Measurements from ENCODE around the gene SH3RF3.
A peak's percentile ranks its signal among the peaks of the same experiment; 100 is the strongest.

The SH3RF3 gene

DNA sequence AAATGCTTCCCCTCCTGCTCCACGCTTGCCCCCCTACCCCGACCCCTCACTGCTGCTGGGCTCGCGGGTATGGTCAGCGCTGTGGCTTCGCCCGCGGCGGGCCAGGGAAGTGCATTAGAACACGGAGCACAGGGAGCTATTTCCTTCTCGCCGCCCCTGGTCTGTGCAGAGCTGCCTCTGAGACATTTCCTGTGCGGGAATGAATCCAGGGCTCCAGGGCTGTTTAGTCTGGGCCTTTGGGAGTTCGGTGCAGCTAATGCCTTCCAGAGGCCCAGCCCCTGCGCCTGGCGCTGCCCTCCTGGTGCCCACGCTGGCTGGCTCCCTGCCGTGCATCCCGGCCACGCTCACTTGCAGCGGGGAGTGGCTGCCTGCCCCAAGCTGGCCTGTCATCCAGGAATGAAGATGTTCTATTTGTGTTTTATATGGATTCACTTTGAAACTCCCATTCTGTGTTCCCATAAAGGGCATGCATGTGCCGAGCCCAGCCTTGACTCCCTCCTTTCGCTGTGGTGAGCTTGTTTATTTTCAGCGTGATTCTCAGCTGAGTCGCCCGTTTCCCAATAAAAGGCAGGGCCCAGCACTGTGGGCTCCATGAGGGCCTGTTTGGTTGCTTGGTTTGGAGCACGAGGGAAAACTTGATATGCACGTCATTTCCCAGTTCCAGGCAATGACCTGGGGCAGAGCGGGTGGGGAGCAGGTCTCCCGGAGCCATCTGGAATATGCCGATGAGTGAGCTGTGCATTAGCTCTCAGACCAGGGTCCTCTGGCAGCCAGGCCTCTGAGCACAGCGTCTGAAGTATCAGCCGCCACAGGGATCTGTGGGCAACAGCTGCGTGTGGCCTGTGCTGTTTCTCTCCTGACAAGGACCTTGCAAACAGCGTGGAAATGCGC is 42.7 kb downstream of the SH3RF3 start:
- peaks cover 10% of the 10 kb centered on the region for H3K9me3 ChIP-seq (ENCODE audit: control insufficient read depth, low read length)
- WGBS, 2 experiments (ENCODE audit: insufficient coverage in 2 of 2) = 86 to 87% methylated on average over 27 to 31 of the region's 36 CpGs
- peaks cover 28% of the 10 kb centered on the region for H3K4me1 ChIP-seq (ENCODE audit: control insufficient read depth, insufficient read depth, low read length, poor library complexity, severe bottlenecking)
- no peak overlapping the region for H3K4me3 ChIP-seq (ENCODE audit: extremely low read depth, insufficient read depth, low read length, poor library complexity, severe bottlenecking)
- H3K36me3 ChIP-seq (ENCODE audit: control insufficient read depth, insufficient read depth, low read length) = no peaks in the 10 kb centered on the region
- peak overlapping the region; percentile 75 for H3K27ac ChIP-seq (ENCODE audit: low read depth, low read length, severe bottlenecking)

DNA sequence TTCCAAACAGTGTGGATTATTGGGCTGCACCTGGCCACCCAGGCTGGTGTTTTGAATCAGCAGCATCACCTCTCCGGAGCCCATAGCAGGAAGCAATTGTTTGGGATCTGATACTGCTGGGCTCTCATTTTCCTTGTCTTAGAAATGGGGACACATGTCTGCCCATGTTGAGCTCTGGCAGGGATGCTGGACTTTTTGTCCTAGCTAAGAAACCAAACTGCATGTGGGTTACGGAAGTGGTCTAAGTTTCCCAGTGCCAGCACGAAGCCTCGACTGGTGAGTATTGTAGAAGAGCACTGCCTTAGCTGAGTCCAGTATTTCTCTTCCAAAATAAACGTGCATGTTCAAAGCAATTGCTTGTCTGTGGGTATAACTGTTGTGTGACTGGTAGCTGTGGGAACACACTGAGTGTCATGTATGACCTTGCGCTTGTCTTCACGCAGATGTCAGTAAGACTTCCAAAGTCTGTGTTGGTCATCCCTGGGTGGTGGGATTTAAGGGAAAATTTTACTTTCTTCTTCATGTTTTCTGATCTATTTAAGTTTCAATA is 43.6 kb downstream of the SH3RF3 start:
- H3K4me3 ChIP-seq (ENCODE audit: extremely low read depth, insufficient read depth, low read length, poor library complexity, severe bottlenecking) = no peak overlapping the region
- H3K27ac ChIP-seq (ENCODE audit: low read depth, low read length, severe bottlenecking) = peak overlapping the region; percentile 75
- peaks cover 10% of the 10 kb centered on the region for H3K9me3 ChIP-seq (ENCODE audit: control insufficient read depth, low read length)

DNA sequence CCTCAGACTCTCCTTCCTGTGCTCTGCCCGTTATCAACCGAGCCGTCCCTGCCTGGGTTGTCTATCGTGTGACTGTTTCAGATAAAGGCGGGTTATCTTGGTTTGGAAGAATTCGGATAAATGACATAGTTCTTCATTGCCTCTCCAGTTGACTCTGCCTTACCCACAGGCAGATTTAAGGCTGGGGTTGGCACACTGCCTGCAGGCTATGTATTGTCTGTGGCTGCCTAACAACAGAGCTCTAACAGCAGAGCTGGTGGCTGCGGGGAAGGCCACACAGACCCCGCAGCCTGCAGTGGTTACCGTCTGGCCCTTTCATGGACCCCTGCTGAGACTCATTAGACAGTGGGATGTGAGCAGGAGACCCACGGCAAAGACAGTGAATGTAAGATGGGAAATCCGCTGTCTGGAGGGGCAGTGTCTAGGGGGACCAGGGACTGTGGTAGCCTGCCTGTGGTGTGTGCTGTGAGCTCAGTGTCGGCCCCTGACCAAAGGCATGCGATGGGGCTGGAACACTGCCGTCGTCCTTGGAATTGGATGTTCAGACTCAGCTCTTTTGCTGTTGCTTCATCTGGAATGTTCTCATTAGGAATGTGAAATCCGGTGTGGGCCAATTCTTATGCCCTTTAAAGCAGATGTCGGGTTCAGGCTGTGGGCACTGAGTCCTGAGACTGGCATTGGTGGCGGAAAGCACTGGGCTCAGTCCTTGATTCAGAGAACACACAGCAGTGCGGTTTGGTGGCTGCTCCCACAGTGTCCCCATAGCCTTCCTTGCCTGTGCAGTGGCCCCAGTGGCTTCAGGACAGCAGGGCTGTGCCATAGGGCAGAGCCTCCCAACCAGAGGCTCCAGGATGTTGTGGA is 44.5 kb downstream of the SH3RF3 start:
- Histone ChIP-seq H3K9me3 (ENCODE audit: control insufficient read depth, low read length) (peaks cover 10% of the 10 kb centered on the region), H3K4me1 (ENCODE audit: control insufficient read depth, insufficient read depth, low read length, poor library complexity, severe bottlenecking) (peaks cover 28% of the 10 kb centered on the region), H3K4me3 (ENCODE audit: extremely low read depth, insufficient read depth, low read length, poor library complexity, severe bottlenecking) (no peak overlapping the region), H3K27ac (ENCODE audit: low read depth, low read length, severe bottlenecking) (peak overlapping the region; percentile 69), H3K36me3 (ENCODE audit: control insufficient read depth, insufficient read depth, low read length) (no peaks in the 10 kb centered on the region)
- WGBS, 2 experiments (ENCODE audit: insufficient coverage in 2 of 2) = 78 to 84% methylated on average over 14 to 19 of the region's 19 CpGs

More for the DNA sequence above, 43.6 kb downstream of the SH3RF3 start:
- WGBS, 2 experiments (ENCODE audit: insufficient coverage in 2 of 2) = 84 to 94% methylated on average over 5 to 6 of the region's 7 CpGs
- Histone ChIP-seq H3K36me3 (ENCODE audit: control insufficient read depth, insufficient read depth, low read length) (no peaks in the 10 kb centered on the region), H3K4me1 (ENCODE audit: control insufficient read depth, insufficient read depth, low read length, poor library complexity, severe bottlenecking) (peaks cover 28% of the 10 kb centered on the region)

DNA sequence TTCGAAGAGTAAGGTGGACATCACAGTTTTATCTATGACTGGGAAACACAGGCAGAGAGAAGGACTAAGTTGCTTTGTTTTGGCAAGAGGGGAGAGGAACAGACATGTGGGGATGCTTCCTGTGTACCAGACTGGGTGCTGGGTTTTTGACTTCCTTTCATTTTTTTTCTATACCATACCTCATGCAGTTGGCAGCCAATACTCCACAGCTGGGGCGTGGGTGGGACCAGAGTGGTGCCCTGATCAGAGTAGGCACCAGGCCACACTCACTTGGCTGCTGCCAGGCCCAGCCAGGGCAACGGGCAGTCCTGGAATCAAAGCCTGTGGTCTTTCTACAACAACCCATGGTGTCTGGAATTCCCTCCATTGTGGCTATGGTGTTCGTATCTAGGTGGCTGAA is 45.2 kb downstream of the SH3RF3 start:
- Histone ChIP-seq H3K36me3 (ENCODE audit: control insufficient read depth, insufficient read depth, low read length) (no peaks in the 10 kb centered on the region), H3K4me3 (ENCODE audit: extremely low read depth, insufficient read depth, low read length, poor library complexity, severe bottlenecking) (no peak overlapping the region), H3K27ac (ENCODE audit: low read depth, low read length, severe bottlenecking) (no peak overlapping the region), H3K4me1 (ENCODE audit: control insufficient read depth, insufficient read depth, low read length, poor library complexity, severe bottlenecking) (peaks cover 28% of the 10 kb centered on the region), H3K9me3 (ENCODE audit: control insufficient read depth, low read length) (peaks cover 10% of the 10 kb centered on the region)
- 93 to 94% methylated on average over 4 of the region's 4 CpGs for WGBS, 2 experiments (ENCODE audit: insufficient coverage in 2 of 2)

DNA sequence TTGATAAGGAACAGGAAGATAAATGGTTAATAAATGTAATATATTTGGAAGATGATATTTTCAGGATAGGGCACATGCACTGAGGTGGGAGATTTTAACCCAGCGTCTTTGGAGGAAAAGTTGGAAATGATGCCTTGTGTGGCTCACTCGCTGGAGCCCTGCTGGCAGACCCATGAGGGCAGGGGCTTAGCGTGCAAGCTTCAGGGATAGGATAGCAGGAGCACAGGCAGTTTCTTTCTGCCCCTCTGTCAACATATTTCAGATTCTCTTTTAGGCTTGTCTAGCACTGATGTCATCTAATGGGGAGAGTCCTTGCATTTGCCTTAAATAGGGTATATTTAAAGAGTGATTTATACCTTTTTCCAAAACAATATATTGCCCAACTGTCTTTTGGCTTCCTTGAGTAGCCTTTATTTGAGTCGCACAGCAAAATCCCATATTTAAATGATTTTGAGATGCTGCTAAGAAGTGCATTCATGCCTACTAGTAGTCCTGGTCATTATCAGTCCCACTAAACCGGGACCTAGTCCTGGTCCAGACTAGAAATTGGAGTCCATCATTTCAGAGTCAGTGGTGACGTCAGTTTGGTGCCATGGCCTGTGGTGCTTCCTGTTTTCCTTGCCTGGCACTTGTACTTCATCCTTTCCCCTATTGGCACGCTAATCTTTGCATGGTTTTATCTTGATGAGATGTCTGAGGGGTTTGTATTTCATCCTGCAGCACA is 45.8 kb downstream of the SH3RF3 start:
- peaks cover 28% of the 10 kb centered on the region for H3K4me1 ChIP-seq (ENCODE audit: control insufficient read depth, insufficient read depth, low read length, poor library complexity, severe bottlenecking)
- H3K9me3 ChIP-seq (ENCODE audit: control insufficient read depth, low read length) = peaks cover 16% of the 10 kb centered on the region
- 93 to 100% methylated on average over 4 of the region's 7 CpGs for WGBS, 2 experiments (ENCODE audit: insufficient coverage in 2 of 2)
- H3K36me3 ChIP-seq (ENCODE audit: control insufficient read depth, insufficient read depth, low read length) = no peaks in the 10 kb centered on the region
- no peak overlapping the region for H3K4me3 ChIP-seq (ENCODE audit: extremely low read depth, insufficient read depth, low read length, poor library complexity, severe bottlenecking)
- H3K27ac ChIP-seq (ENCODE audit: low read depth, low read length, severe bottlenecking) = no peak overlapping the region

DNA sequence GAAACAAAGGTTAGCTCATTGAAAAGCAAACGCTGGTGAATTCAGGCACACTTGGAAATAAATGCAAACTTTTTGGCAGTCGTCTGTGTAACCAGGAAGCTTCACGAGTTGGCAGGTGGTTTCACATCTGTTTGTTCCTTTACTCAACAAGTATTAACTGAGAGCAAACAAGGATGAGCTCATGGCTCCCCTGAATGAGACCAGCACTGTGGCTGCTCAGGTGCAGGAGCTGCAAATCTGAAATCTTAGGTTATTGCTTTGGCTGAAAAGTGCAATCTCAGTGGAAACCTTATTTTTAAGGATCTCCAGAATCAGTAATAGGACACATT is 46.3 kb downstream of the SH3RF3 start:
- WGBS, 2 experiments (ENCODE audit: insufficient coverage in 2 of 2) = 84 to 96% methylated on average over 3 of the region's 3 CpGs
- H3K9me3 ChIP-seq (ENCODE audit: control insufficient read depth, low read length) = peaks cover 20% of the 10 kb centered on the region
- peaks cover 28% of the 10 kb centered on the region for H3K4me1 ChIP-seq (ENCODE audit: control insufficient read depth, insufficient read depth, low read length, poor library complexity, severe bottlenecking)
- H3K4me3 ChIP-seq (ENCODE audit: extremely low read depth, insufficient read depth, low read length, poor library complexity, severe bottlenecking) = no peak overlapping the region
- no peak overlapping the region for H3K27ac ChIP-seq (ENCODE audit: low read depth, low read length, severe bottlenecking)
- no peaks in the 10 kb centered on the region for H3K36me3 ChIP-seq (ENCODE audit: control insufficient read depth, insufficient read depth, low read length)

DNA sequence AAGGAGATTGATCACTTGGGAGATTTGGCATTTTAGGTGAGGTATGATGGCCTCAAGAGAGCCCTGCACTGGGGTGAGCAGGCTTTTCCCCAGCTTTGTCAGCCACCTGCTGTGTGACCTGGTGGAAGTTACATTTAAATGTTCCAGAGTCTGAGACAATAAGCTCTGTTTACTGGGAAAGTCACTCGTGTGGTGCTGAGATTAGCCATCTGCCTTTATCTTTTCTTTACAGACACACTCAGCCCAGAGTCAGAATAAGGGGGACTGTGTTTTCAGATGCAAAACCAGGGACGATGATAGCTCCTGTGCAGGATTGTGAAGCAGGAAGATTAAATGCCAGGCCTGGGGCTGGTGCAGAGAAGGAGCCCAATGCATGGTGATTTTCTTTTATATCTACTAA is 47.9 kb downstream of the SH3RF3 start:
- Histone ChIP-seq H3K9me3 (ENCODE audit: control insufficient read depth, low read length) (peaks cover 20% of the 10 kb centered on the region), H3K36me3 (ENCODE audit: control insufficient read depth, insufficient read depth, low read length) (no peaks in the 10 kb centered on the region), H3K4me1 (ENCODE audit: control insufficient read depth, insufficient read depth, low read length, poor library complexity, severe bottlenecking) (peaks cover 19% of the 10 kb centered on the region), H3K4me3 (ENCODE audit: extremely low read depth, insufficient read depth, low read length, poor library complexity, severe bottlenecking) (no peak overlapping the region), H3K27ac (ENCODE audit: low read depth, low read length, severe bottlenecking) (peak overlapping the region; percentile 31)
- 29% methylated on average over 1 of the region's 2 CpGs; no CpG with 5 or more reads in 1 of the 2 experiments for WGBS, 2 experiments (ENCODE audit: insufficient coverage in 2 of 2)

DNA sequence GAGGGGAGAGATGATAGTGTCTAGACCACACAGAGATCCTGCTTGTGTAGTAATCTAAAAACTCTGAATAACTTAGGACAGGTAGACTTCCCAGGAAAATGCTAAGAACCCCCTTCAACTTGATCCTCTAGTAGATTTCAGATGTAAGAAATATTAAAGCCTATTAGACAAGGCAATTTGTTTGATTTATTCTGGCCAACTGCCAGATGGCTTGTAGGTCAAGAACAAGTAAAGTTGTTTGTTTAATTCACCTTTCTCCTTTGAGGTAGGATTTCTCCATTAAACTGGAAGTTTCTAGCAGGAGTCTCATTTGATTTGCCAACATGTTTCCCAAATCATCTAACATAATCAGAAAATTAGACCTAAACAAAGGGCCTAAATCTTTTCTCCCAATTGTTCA is 48.6 kb downstream of the SH3RF3 start:
- peaks cover 20% of the 10 kb centered on the region for H3K9me3 ChIP-seq (ENCODE audit: control insufficient read depth, low read length)
- H3K27ac ChIP-seq (ENCODE audit: low read depth, low read length, severe bottlenecking) = no peak overlapping the region
- H3K4me3 ChIP-seq (ENCODE audit: extremely low read depth, insufficient read depth, low read length, poor library complexity, severe bottlenecking) = no peak overlapping the region
- peaks cover 15% of the 10 kb centered on the region for H3K4me1 ChIP-seq (ENCODE audit: control insufficient read depth, insufficient read depth, low read length, poor library complexity, severe bottlenecking)
- H3K36me3 ChIP-seq (ENCODE audit: control insufficient read depth, insufficient read depth, low read length) = no peaks in the 10 kb centered on the region

DNA sequence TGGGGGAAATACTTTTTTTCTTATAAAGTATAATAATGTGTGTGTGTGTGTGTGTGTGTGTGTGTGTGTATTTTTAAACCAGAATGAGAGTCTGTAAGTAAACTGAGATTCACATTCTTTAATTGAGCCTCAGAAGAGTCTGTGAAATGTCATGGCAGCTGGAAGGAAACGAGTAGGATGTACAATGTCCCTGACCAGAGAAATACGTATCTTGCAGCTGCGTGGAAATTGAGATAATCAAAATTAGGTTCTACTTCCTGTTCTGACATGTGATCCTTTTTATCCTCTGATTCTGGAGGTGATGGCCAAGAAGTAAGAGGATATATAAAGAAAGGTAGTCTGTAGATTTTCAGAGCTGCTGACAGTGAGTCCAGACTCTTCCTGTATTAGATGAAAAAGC is 50.0 kb downstream of the SH3RF3 start:
- H3K36me3 ChIP-seq (ENCODE audit: control insufficient read depth, insufficient read depth, low read length) = no peaks in the 10 kb centered on the region
- H3K4me3 ChIP-seq (ENCODE audit: extremely low read depth, insufficient read depth, low read length, poor library complexity, severe bottlenecking) = no peak overlapping the region
- no peak overlapping the region for H3K27ac ChIP-seq (ENCODE audit: low read depth, low read length, severe bottlenecking)
- peaks cover 3% of the 10 kb centered on the region for H3K4me1 ChIP-seq (ENCODE audit: control insufficient read depth, insufficient read depth, low read length, poor library complexity, severe bottlenecking)
- WGBS, 2 experiments (ENCODE audit: insufficient coverage in 2 of 2) = 78 to 100% methylated on average over 2 of the region's 3 CpGs
- peaks cover 20% of the 10 kb centered on the region for H3K9me3 ChIP-seq (ENCODE audit: control insufficient read depth, low read length)

DNA sequence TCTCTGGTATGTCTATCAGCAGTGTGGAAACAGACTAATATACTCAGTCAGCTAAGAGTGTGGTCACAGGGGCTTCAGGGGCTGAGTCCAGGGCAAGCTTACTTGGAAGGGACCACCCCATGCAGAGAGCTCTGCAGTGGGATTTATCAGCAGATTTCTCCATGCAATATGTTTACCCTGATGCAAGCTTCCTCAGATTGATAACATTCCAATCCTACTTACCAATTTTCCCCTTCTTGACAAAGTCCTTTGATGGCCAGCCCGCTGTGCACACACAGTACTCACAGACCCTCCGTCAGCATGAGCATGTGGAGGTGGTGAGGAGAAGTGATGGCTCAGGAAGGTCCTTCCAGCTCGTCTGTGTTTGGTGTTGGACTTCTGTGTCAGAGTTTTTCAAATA is 51.8 kb downstream of the SH3RF3 start:
- Histone ChIP-seq H3K27ac (ENCODE audit: low read depth, low read length, severe bottlenecking) (no peak overlapping the region), H3K9me3 (ENCODE audit: control insufficient read depth, low read length) (peaks cover 10% of the 10 kb centered on the region), H3K4me3 (ENCODE audit: extremely low read depth, insufficient read depth, low read length, poor library complexity, severe bottlenecking) (no peak overlapping the region), H3K36me3 (ENCODE audit: control insufficient read depth, insufficient read depth, low read length) (no peaks in the 10 kb centered on the region), H3K4me1 (ENCODE audit: control insufficient read depth, insufficient read depth, low read length, poor library complexity, severe bottlenecking) (no peaks in the 10 kb centered on the region)
- 57% methylated on average over 1 of the region's 3 CpGs; no CpG with 5 or more reads in 1 of the 2 experiments for WGBS, 2 experiments (ENCODE audit: insufficient coverage in 2 of 2)
